RWPE2 (cell line): ENCODE data around the gene MYOT.

Experiments used
- ATAC-seq: fragments of 200-7000 bp; cut with Tn5 transposase; 3 replicates; pipeline ENCODE4 v1.9.1; 2021; ENCODE audit warnings: low read depth
- DNase-seq: peaks from one replicate; pipeline ENCODE4 v3.0.0-alpha.2; 2020; ENCODE audit warnings: low spot score
- H3K27ac ChIP-seq: fragments of 450-650 bp; 2 replicates; pipeline ENCODE4 v1.5.1; 2017; ENCODE audit warnings: mild to moderate bottlenecking; ENCODE audit not compliant: poor library complexity, severe bottlenecking
- H3K27me3 ChIP-seq: fragments of 250-450 bp; sonication (Bioruptor Pico); 2 replicates; pipeline ENCODE4 v1.5.1; 2021; ENCODE audit warnings: mild to moderate bottlenecking, moderate library complexity; ENCODE audit not compliant: insufficient read depth, poor library complexity, severe bottlenecking
- H3K36me3 ChIP-seq: fragments of 250-450 bp; sonication (Bioruptor Pico); 2 replicates; pipeline ENCODE4 v1.5.1; 2020; ENCODE audit warnings: low read depth, mild to moderate bottlenecking, moderate library complexity
- H3K4me1 ChIP-seq: fragments of 250-450 bp; sonication (Bioruptor Pico); 2 replicates; pipeline ENCODE4 v1.5.1; 2021; ENCODE audit warnings: mild to moderate bottlenecking, moderate library complexity; ENCODE audit not compliant: insufficient read depth, poor library complexity, severe bottlenecking
- H3K4me3 ChIP-seq: fragments of 250-450 bp; sonication (Bioruptor Pico); 2 replicates; pipeline ENCODE4 v1.5.1; 2021; ENCODE audit warnings: mild to moderate bottlenecking, moderate library complexity; ENCODE audit not compliant: severe bottlenecking
- H3K9me3 ChIP-seq: fragments of 250-450 bp; sonication (Bioruptor Pico); 2 replicates; pipeline ENCODE4 v1.5.1; 2021; ENCODE audit warnings: mild to moderate bottlenecking, moderate library complexity; ENCODE audit not compliant: severe bottlenecking
- CTCF ChIP-seq: fragments of 450-650 bp; IDR thresholded peaks from one replicate; pipeline ENCODE4 v1.5.1; 2017; ENCODE audit warnings: mild to moderate bottlenecking, moderate library complexity; ENCODE audit not compliant: poor library complexity, severe bottlenecking

Gene MYOT

GRCh38 chr5:137888466-137888862 is 20.8 kb downstream of the MYOT start:
- Histone ChIP-seq H3K27me3 (no peaks in the 10 kb centered on the region), H3K27ac (no peak overlapping the region), H3K4me3 (no peak overlapping the region), H3K4me1 (no peaks in the 10 kb centered on the region), H3K9me3 (no peaks in the 10 kb centered on the region), H3K36me3 (no peaks in the 10 kb centered on the region)
- no peak for DNase-seq
- ATAC-seq, result no peak
- TF ChIP-seq CTCF, result no peak

- Histone ChIP-seq H3K9me3 (no peaks in the 10 kb centered on the region), H3K4me1 (no peaks in the 10 kb centered on the region), H3K4me3 (peak within 1 kb of the TSS; percentile 18), H3K36me3 (no peaks in the 10 kb centered on the region), H3K27ac (no peak within 1 kb of the TSS), H3K27me3 (no peaks in the 10 kb centered on the region)
- DNase-seq (peak; percentile 69), ATAC-seq (peak; percentile 88)
- TF ChIP-seq CTCF, result no peak
These were observed 21.5 kb downstream of the MYOT start, which contains the start of gene PKD2L2 for GRCh38 chr5:137888863-137889759. PKD2L2 (plus strand) TSS chr5:137889457; CDS start chr5:137889492, 35 bp downstream.

- no peak for TF ChIP-seq CTCF
- Histone ChIP-seq H3K36me3 (no peaks in the 10 kb centered on the region), H3K27ac (no peak overlapping the region), H3K4me1 (no peaks in the 10 kb centered on the region), H3K9me3 (no peaks in the 10 kb centered on the region), H3K27me3 (no peaks in the 10 kb centered on the region), H3K4me3 (no peak overlapping the region)
- ATAC-seq, result no peak
- DNase-seq, result no peak
These were observed 23.2 kb downstream of the MYOT start for GRCh38 chr5:137890845-137891244.

- no peaks in the 10 kb centered on the region for H3K27me3 ChIP-seq
- DNase-seq, result no peak
- no peak overlapping the region for H3K27ac ChIP-seq
- no peaks in the 10 kb centered on the region for H3K36me3 ChIP-seq
- TF ChIP-seq CTCF, result peak; percentile 12
- H3K4me3 ChIP-seq, result no peak overlapping the region
- no peak for ATAC-seq
- H3K4me1 ChIP-seq, result no peaks in the 10 kb centered on the region
- H3K9me3 ChIP-seq, result no peaks in the 10 kb centered on the region
These were observed 24.2 kb downstream of the MYOT start for GRCh38 chr5:137891849-137892248.

- TF ChIP-seq CTCF, result no peak
- no peaks in the 10 kb centered on the region for H3K36me3 ChIP-seq
- no peak overlapping the region for H3K4me3 ChIP-seq
- DNase-seq (no peak), ATAC-seq (no peak)
- no peaks in the 10 kb centered on the region for H3K4me1 ChIP-seq
- H3K27me3 ChIP-seq, result no peaks in the 10 kb centered on the region
- H3K9me3 ChIP-seq, result no peaks in the 10 kb centered on the region
- H3K27ac ChIP-seq, result no peak overlapping the region
These were observed 26.9 kb downstream of the MYOT start for GRCh38 chr5:137894586-137894985.
